GM12872 (cell line): ENCODE data around the gene DPH6.

Source experiments
- TF ChIP-seq, protein P1 (sequence below): IDR thresholded peaks from 3 replicates; pipeline ENCODE4 v1.5.1; 2011; ENCODE audit warnings: low read depth, mild to moderate bottlenecking, low read length, moderate library complexity; ENCODE audit not compliant: insufficient read depth

Gene DPH6

DNA sequence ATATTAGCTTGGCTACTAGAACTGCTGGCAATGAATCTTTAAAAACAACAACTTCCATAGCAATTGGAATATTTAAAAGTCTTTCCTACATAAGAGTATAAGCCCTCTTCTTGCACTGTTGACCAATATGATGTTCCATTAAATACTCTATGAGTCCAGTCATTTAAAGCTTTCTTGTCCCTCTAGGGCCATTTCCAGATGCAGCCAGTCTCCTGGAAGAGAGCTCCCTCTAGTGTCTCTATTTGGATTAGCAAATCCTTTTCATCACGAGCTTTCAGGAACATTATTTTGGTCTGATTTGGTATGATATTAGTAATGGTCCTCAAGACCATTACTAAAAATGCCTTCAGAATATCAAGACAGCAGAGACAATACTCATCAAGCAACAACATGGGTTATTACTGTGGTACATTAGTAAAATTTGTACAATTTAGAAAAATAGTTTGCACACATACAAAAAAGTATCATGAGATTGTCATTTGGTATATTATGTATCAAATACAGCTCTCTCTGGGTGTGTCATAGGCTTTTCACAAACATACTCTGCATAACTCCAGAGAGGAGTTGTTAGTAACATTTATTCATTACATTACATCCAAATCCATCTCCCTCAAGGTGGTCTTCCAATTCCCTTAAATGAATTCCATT, 101.3 kb downstream of the DPH6 start:
- TF ChIP-seq, protein P1, sequence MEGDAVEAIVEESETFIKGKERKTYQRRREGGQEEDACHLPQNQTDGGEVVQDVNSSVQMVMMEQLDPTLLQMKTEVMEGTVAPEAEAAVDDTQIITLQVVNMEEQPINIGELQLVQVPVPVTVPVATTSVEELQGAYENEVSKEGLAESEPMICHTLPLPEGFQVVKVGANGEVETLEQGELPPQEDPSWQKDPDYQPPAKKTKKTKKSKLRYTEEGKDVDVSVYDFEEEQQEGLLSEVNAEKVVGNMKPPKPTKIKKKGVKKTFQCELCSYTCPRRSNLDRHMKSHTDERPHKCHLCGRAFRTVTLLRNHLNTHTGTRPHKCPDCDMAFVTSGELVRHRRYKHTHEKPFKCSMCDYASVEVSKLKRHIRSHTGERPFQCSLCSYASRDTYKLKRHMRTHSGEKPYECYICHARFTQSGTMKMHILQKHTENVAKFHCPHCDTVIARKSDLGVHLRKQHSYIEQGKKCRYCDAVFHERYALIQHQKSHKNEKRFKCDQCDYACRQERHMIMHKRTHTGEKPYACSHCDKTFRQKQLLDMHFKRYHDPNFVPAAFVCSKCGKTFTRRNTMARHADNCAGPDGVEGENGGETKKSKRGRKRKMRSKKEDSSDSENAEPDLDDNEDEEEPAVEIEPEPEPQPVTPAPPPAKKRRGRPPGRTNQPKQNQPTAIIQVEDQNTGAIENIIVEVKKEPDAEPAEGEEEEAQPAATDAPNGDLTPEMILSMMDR: peak; percentile 76

- TF ChIP-seq, protein P1: no peak
Measured at GRCh38 chr15:35443376-35443775, 102.6 kb downstream of the DPH6 start.

DNA sequence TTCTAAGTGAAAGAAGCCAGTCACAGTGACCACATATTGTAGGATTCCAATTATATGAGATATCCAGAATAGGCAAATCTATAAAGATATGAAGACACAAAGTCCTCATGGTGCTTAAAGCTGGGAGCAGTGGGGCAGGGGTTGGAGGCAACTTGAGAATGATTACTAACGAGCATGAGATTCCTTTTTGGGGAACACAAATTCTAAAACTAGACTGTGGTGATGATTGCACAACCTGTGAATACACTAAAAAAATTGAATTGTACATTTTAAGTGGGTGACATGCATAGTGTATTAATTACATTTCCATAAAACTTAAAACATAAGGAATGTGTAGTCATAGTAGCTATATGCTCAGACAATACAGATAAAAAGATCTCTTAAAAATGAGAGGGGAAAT, 103.2 kb downstream of the DPH6 start:
- TF ChIP-seq, protein P1: no peak

DNA sequence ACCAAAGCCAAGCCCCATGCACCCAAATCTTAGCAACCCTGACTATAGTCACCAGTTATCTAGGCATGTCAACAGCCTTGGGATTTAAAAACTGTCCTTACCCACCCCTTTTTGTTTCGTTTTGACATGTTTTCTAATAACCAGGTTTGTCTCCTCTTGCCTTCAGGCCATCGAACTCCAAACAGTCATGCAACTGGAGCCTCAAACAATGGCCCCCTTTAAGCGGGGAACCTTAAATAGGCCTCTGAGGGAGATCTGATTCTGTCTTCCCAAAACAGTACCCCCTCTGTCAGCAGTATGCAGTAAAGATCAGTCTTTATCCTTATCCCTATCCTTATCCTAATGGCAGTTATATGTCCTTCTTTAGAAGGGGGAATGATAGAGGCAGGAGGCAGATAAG, 105.7 kb downstream of the DPH6 start:
- TF ChIP-seq, protein P1: no peak

DNA sequence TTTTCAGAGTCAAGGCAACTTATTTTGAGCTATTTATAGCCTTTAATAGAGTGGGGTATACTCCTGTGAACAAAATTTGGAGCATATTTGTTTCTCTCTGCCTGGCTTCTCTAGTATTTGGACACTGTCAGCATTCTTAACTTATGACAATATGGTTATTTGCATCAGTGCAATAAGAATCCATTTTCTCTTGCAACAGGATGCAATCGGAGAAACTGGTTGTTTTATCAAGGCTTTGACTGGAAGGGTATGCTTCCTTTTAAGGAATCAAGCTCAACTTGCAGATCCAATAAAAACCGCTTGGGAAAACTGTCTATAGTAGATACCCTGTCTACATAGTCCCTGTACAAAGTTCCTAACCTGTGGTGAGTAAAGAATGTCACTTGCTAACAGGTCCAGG, 106.7 kb downstream of the DPH6 start:
- TF ChIP-seq, protein P1: no peak

DNA sequence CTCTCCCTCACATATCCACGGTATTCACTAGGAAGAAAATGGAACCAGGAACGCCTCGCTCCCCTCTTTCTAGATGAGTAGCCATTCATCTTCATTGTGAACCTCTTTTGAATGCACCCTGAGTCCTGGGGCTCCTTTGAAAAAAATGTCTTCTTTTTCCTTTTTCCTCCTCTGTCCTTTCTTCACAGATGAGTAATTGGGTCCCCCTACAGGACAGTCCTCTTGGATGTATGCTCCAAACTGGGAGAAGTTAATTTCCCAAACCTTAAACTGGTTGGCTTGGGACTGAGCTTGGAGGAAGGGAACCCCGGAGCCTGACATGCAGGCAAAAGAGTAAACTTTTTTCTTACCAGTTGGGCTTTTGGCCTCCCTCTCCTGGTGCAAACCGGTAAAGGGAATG, 108.8 kb downstream of the DPH6 start:
- TF ChIP-seq, protein P1: no peak

DNA sequence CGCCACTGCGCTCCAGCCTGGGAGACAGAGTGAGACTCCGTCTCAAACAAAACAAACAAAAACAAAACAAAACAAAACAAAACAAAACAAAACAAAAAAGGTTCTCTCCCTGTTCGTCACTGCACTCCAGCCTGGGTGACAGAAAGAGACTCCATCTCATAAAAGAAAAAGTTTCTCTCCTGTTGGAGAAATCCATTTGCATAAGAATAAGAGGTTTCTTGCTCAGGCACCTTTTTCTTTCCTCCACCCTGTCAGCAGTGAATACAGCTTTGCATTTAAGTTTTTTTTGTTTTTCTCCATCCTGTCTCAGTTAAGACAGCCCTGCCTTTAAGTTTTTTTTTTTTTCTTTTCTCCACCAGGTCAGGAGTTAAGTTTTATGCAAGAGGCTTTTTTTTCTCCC, 109.5 kb downstream of the DPH6 start:
- TF ChIP-seq, protein P1: no peak
